ENCODE data around the gene FCHSD2. TPM values are rescaled to one million over a fixed set of nuclear protein-coding genes. Genes with fewer than 3 reads are reported as not detected.
A peak's percentile ranks its signal among the peaks of the same experiment; 100 is the strongest.

Gene FCHSD2
- polyA plus RNA-seq, 4 donors, result 2.0 to 25.1 (median 7.9) TPM

DNA sequence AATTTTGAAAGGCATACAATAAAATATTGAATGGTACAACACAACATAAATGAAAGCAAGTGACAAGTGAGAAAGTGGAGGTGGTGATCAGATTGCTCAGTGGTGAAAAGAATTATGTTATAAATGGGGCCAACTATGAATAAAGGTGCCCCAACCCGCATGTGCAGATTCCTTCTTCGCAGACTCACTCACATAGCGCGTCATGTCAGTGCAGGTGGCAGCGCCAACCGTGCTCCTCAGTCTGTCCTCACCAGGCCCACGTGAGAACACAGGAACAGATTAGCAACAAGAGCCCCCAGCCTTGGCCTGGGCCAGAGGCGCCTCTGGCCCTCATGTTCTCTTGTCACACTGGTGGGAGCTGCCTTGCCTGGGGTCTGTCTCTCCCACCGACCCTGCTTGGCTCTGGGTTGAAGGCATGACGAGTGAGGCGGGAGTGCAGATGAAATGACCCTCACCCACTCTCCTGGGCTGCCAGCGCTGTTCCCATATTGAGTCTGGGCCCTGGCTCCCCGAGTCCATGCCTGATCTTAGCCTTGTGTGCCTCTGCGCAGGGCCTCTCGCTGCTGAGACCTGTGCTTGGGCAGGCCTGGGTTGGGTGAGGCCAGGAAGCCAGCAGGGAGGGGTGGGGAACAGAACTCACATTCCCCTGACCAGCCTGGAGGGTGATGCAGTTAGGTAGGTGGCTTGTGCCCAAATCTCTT lies 321.5 kb downstream of the FCHSD2 start:
- Histone ChIP-seq H3K9me3 (ENCODE audit: control insufficient read depth in 2 of 2, insufficient read depth in 1 of 2, low read depth in 1 of 2, low read length in 1 of 2) (no peaks in the 10 kb centered on the region), H3K27ac (ENCODE audit: low read depth in 1 of 3, low read length in 2 of 3) (no peak overlapping the region), H3K27me3 (ENCODE audit: control insufficient read depth in 3 of 3, insufficient read depth in 3 of 3, low read length in 3 of 3) (no peaks in the 10 kb centered on the region), H3K4me3 (ENCODE audit: low read depth in 1 of 3, low read length in 3 of 3) (no peak overlapping the region), H3K36me3 (ENCODE audit: control insufficient read depth in 3 of 3, insufficient read depth in 2 of 3, low read depth in 1 of 3, low read length in 3 of 3) (peaks cover 0 to 64% (median 3%) of the 10 kb centered on the region in 3 donors), H3K4me1 (ENCODE audit: control insufficient read depth in 3 of 3, insufficient read depth in 2 of 3, low read depth in 1 of 3, low read length in 2 of 3) (peaks cover 0 to 23% (median 2%) of the 10 kb centered on the region in 3 donors)
- 95 to 96% (median 96%) methylated on average over 15 of the region's 15 CpGs for WGBS, 3 donors
- DNase-seq, result no peak
- FAIRE-seq, result no peak

DNA sequence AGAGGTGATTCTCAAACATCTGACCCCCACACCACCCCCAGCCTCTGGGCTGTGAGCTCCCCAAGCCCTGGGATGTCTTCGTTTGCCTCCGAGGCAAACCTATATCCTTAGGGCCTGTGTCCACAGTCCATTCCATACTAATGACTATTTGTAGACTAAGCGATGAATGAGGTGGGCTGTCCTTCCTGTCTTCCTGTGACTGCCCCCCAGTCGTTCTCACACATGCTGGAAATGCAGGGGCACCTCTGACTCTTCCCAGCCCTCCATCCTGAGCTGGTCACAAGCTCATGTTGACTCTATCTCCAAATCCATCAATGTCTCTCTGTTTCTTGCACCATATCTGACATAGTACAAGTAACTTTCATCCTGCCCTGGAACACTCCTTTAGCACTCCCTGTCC lies 323.1 kb downstream of the FCHSD2 start:
- peaks cover 0 to 48% (median 3%) of the 10 kb centered on the region in 3 donors for H3K36me3 ChIP-seq (ENCODE audit: control insufficient read depth in 3 of 3, insufficient read depth in 2 of 3, low read depth in 1 of 3, low read length in 3 of 3)
- H3K4me1 ChIP-seq (ENCODE audit: control insufficient read depth in 3 of 3, insufficient read depth in 2 of 3, low read depth in 1 of 3, low read length in 2 of 3), result peaks cover 2 to 31% (median 2%) of the 10 kb centered on the region in 3 donors
- no peak overlapping the region for H3K4me3 ChIP-seq (ENCODE audit: low read depth in 1 of 3, low read length in 3 of 3)
- DNase-seq (no peak), FAIRE-seq (no peak)
- H3K27me3 ChIP-seq (ENCODE audit: control insufficient read depth in 3 of 3, insufficient read depth in 3 of 3, low read length in 3 of 3), result no peaks in the 10 kb centered on the region
- no peak overlapping the region for H3K27ac ChIP-seq (ENCODE audit: low read depth in 1 of 3, low read length in 2 of 3)
- WGBS, 3 donors, result 82 to 91% (median 89%) methylated on average over 4 of the region's 4 CpGs
- H3K9me3 ChIP-seq (ENCODE audit: control insufficient read depth in 2 of 2, insufficient read depth in 1 of 2, low read depth in 1 of 2, low read length in 1 of 2), result no peaks in the 10 kb centered on the region

DNA sequence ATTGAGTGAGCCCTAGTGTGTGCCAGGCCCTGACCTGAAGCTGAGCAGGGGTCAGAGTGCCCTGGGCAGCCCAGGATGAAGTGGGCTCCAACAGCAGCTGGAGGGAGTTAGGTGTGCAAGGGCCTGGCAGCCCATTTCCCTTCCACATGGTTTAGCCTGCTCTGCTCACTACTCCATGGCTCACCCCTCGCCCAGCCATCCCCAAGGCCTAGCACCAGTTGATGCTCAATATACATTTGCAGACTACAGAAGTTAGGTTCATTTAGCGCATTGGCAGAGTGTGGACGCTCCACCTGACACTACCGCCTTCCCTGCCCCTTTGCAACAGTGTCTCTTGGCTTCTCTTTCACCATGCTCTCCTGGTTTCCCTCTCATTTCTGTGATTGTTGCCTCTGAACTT lies 324.2 kb downstream of the FCHSD2 start:
- H3K27ac ChIP-seq (ENCODE audit: low read depth in 1 of 3, low read length in 2 of 3), result no peak overlapping the region
- no peaks in the 10 kb centered on the region for H3K9me3 ChIP-seq (ENCODE audit: control insufficient read depth in 2 of 2, insufficient read depth in 1 of 2, low read depth in 1 of 2, low read length in 1 of 2)
- DNase-seq (no peak), FAIRE-seq (no peak)
- no peak overlapping the region for H3K4me3 ChIP-seq (ENCODE audit: low read depth in 1 of 3, low read length in 3 of 3)
- H3K36me3 ChIP-seq (ENCODE audit: control insufficient read depth in 3 of 3, insufficient read depth in 2 of 3, low read depth in 1 of 3, low read length in 3 of 3), result peaks cover 0 to 38% (median 3%) of the 10 kb centered on the region in 3 donors
- no peaks in the 10 kb centered on the region for H3K27me3 ChIP-seq (ENCODE audit: control insufficient read depth in 3 of 3, insufficient read depth in 3 of 3, low read length in 3 of 3)
- H3K4me1 ChIP-seq (ENCODE audit: control insufficient read depth in 3 of 3, insufficient read depth in 2 of 3, low read depth in 1 of 3, low read length in 2 of 3), result peaks cover 2 to 39% (median 2%) of the 10 kb centered on the region in 3 donors
- 96 to 100% (median 97%) methylated on average over 4 of the region's 4 CpGs for WGBS, 3 donors

DNA sequence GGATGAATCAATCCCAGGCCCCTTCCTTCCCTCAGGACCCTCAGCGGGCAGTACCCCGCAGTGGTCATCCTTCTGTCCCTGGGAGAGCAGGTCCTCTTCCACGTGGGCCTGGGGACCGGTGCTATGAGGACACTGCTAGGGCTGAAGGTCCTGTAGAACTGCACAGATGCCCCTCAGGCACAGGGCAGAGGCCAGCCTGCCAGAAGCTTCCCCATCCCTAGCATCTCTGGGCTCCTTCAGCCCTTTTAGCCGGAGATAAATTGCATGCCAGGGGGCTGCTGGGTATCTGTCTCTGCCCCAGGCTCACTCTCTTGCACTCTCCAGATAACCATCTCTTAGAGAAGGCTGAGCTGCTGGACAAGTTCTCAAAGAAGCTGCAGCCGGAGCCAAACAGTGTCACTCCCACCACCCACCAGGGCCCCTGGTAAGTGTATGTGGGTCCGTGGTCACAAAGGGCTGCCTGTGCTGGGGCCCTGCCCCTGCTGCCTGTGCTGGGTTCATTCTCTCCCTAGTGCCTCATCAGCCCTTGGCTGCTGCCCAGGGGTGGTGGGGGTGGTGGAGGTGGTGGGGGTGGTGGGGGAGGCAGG lies 325.6 kb downstream of the FCHSD2 start:
- H3K9me3 ChIP-seq (ENCODE audit: control insufficient read depth in 2 of 2, insufficient read depth in 1 of 2, low read depth in 1 of 2, low read length in 1 of 2), result no peaks in the 10 kb centered on the region
- no peaks in the 10 kb centered on the region for H3K27me3 ChIP-seq (ENCODE audit: control insufficient read depth in 3 of 3, insufficient read depth in 3 of 3, low read length in 3 of 3)
- H3K4me3 ChIP-seq (ENCODE audit: low read depth in 1 of 3, low read length in 3 of 3), result no peak overlapping the region
- peaks cover 0 to 38% (median 3%) of the 10 kb centered on the region in 3 donors for H3K36me3 ChIP-seq (ENCODE audit: control insufficient read depth in 3 of 3, insufficient read depth in 2 of 3, low read depth in 1 of 3, low read length in 3 of 3)
- no peak overlapping the region for H3K27ac ChIP-seq (ENCODE audit: low read depth in 1 of 3, low read length in 2 of 3)
- FAIRE-seq, result no peak
- no peak for DNase-seq
- peaks cover 2 to 34% (median 8%) of the 10 kb centered on the region in 3 donors for H3K4me1 ChIP-seq (ENCODE audit: control insufficient read depth in 3 of 3, insufficient read depth in 2 of 3, low read depth in 1 of 3, low read length in 2 of 3)
- 77 to 85% (median 79%) methylated on average over 7 of the region's 7 CpGs for WGBS, 3 donors

DNA sequence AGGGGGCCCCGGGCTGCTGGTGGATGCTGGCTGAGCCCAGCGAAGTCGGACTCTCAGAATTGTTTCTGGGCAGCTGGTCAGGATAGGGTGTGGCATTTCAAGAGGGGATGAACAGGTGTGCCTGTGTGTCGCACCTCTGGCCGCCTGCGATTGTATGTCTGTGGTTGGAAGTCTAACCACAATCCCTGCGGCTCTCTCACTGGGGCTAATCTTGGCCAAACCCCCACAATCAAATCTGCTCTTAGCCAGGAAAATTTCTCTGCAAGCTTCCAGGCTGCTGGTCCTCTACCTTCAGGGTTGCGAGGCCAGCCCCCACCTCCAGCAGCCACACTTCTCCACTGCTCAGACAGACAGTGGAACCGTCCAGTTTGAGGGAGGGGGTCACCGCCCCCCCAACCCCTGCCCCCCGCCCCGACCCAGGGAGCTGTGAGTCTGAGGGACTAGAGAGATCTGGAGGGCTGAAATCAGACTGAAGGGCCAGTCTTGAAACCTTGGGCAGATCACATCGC lies 327.0 kb downstream of the FCHSD2 start:
- H3K4me1 ChIP-seq (ENCODE audit: control insufficient read depth in 3 of 3, insufficient read depth in 2 of 3, low read depth in 1 of 3, low read length in 2 of 3), result peaks cover 2 to 25% (median 8%) of the 10 kb centered on the region in 3 donors

DNA sequence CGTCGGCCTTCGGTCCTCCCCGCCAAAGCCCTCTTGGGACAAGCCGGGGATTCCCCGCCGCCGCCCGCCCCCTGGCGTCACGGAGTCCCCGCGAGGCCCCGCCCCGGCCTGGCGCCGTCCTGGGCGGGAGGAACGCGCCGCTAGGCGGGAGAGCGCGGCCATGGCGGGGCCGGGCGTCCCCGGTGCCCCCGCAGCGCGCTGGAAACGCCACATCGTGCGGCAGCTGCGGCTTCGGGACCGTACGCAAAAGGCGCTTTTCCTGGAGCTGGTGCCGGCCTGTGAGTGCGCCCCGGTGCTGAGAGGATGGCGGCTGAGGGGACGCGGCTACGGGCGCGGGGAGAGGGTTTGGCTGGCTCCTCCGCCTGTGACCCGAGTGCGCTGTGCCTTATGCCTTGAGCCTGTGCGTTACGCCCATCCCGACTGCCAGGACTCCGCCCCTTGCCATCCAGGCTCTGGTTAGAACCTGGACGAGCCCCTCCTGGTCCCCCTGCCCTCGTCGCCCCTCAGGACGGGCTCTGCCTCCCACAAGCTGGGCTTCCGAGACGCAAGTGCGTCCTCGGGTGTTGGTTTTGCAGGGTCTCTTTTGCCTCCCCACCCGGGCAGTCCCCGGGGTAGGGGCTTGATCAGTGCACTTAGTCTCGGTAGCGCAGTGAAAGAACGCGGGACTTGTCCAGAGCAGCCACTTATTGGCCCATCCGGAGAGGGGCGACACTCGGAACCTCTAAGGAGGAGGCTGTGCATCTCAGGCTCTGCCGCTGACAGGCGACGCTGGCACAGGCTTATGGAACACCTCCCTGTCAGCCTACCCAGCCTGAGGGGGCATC lies 327.6 kb downstream of the FCHSD2 start, which contains the start of gene ATG16L2:
Gene ATG16L2, plus strand, starts transcription at position 126 of the 824 bp plus-strand sequence. Its CDS starts 35 bp downstream, at position 161.
- Histone ChIP-seq H3K4me1 (ENCODE audit: control insufficient read depth in 3 of 3, insufficient read depth in 2 of 3, low read depth in 1 of 3, low read length in 2 of 3) (peaks cover 2 to 25% (median 8%) of the 10 kb centered on the region in 3 donors), H3K27ac (ENCODE audit: low read depth in 1 of 3, low read length in 2 of 3) (peak within 1 kb of the TSS; percentile 80 to 97 (median 92)), H3K36me3 (ENCODE audit: control insufficient read depth in 3 of 3, insufficient read depth in 2 of 3, low read depth in 1 of 3, low read length in 3 of 3) (peaks cover 0 to 38% (median 2%) of the 10 kb centered on the region in 3 donors), H3K27me3 (ENCODE audit: control insufficient read depth in 3 of 3, insufficient read depth in 3 of 3, low read length in 3 of 3) (no peaks in the 10 kb centered on the region), H3K4me3 (ENCODE audit: low read depth in 1 of 3, low read length in 3 of 3) (peak within 1 kb of the TSS; percentile 78 to 88 (median 81)), H3K9me3 (ENCODE audit: control insufficient read depth in 2 of 2, insufficient read depth in 1 of 2, low read depth in 1 of 2, low read length in 1 of 2) (no peaks in the 10 kb centered on the region)
- whole genome bisulfite sequencing, 3 donors, result 0 to 1% (median 0%) methylated on average over 52 to 75 of the region's 75 CpGs
- FAIRE-seq (no peak), DNase-seq (peak; percentile 87 to 97)

More for the DNA sequence above, 327.0 kb downstream of the FCHSD2 start:
- FAIRE-seq, result no peak
- DNase-seq, result no peak
- Histone ChIP-seq H3K27ac (ENCODE audit: low read depth in 1 of 3, low read length in 2 of 3) (peak overlapping the region; percentile 27 to 97 (median 75)), H3K27me3 (ENCODE audit: control insufficient read depth in 3 of 3, insufficient read depth in 3 of 3, low read length in 3 of 3) (no peaks in the 10 kb centered on the region), H3K4me3 (ENCODE audit: low read depth in 1 of 3, low read length in 3 of 3) (peak overlapping the region; percentile 78 to 88 (median 81)), H3K36me3 (ENCODE audit: control insufficient read depth in 3 of 3, insufficient read depth in 2 of 3, low read depth in 1 of 3, low read length in 3 of 3) (peaks cover 0 to 33% (median 3%) of the 10 kb centered on the region in 3 donors), H3K9me3 (ENCODE audit: control insufficient read depth in 2 of 2, insufficient read depth in 1 of 2, low read depth in 1 of 2, low read length in 1 of 2) (no peaks in the 10 kb centered on the region)
- WGBS, 3 donors, result 11 to 18% (median 15%) methylated on average over 13 of the region's 13 CpGs

DNA sequence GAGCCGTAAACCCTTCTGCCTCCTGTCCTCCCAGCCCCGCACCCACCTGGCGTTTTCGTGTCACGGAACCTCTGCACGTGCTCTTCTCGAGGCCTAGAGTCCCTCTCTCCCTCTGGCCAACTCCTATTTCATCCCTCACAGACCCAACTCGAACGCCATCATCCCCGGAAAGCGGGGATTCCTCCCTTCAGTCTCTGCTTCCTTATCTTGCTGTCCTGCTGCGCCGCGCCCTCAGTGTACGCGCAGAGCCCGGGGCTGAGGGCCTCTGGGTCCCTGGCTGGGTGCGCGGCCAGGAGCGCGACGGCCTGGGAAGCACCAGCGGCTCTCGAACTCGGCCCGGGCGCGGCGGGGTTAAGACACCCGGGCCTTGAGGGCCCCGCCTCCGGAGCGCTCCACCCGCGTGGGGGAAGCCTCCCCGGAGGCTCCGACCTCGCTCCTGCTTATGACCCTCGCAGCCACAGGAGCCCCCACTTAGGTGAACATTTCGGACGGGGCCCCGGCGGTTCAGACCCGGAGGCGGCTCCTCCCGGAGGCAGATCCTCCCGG lies 328.3 kb downstream of the FCHSD2 start:
- FAIRE-seq, result no peak
- peaks cover 2 to 25% (median 8%) of the 10 kb centered on the region in 3 donors for H3K4me1 ChIP-seq (ENCODE audit: control insufficient read depth in 3 of 3, insufficient read depth in 2 of 3, low read depth in 1 of 3, low read length in 2 of 3)
- 0 to 1% (median 0%) methylated on average over 31 to 47 of the region's 47 CpGs for WGBS, 3 donors

More for the DNA sequence above, 328.3 kb downstream of the FCHSD2 start:
- H3K9me3 ChIP-seq (ENCODE audit: control insufficient read depth in 2 of 2, insufficient read depth in 1 of 2, low read depth in 1 of 2, low read length in 1 of 2), result no peaks in the 10 kb centered on the region
- DNase-seq, result peak in 1 of 2 donors; percentile 87
- peak overlapping the region; percentile 80 to 97 (median 92) for H3K27ac ChIP-seq (ENCODE audit: low read depth in 1 of 3, low read length in 2 of 3)
- H3K36me3 ChIP-seq (ENCODE audit: control insufficient read depth in 3 of 3, insufficient read depth in 2 of 3, low read depth in 1 of 3, low read length in 3 of 3), result peaks cover 0 to 40% (median 0%) of the 10 kb centered on the region in 3 donors
- H3K4me3 ChIP-seq (ENCODE audit: low read depth in 1 of 3, low read length in 3 of 3), result peak overlapping the region; percentile 44 to 81 (median 78)
- no peaks in the 10 kb centered on the region for H3K27me3 ChIP-seq (ENCODE audit: control insufficient read depth in 3 of 3, insufficient read depth in 3 of 3, low read length in 3 of 3)
